Endothelial cell (in vitro differentiated cells): Measurements from ENCODE around the gene NAA25. TPM values are rescaled to one million over a fixed set of nuclear protein-coding genes. Genes with fewer than 3 reads are reported as not detected.
"Not testable (repeated sequence)": the region's sequence is repeated elsewhere in the genome, so short reads cannot be mapped to it uniquely, and the experiment has no call there.

Experiments used
- DNase-seq: peaks from one replicate; pipeline ENCODE4 v3.0.0; 2021; ENCODE audit warnings: low spot score
- H3K27ac Mint-ChIP-seq: one replicate; pipeline ENCODE4 v1.8.0; 2021; ENCODE audit warnings: mixed read lengths, inconsistent platforms; ENCODE audit not compliant: unreplicated experiment
- H3K27me3 Mint-ChIP-seq: one replicate; pipeline ENCODE4 v1.8.0; 2021; ENCODE audit warnings: mild to moderate bottlenecking, moderate library complexity, mixed read lengths, inconsistent platforms; ENCODE audit not compliant: unreplicated experiment
- H3K36me3 Mint-ChIP-seq: one replicate; pipeline ENCODE4 v1.8.0; 2021; ENCODE audit warnings: mild to moderate bottlenecking, low read depth, mixed read lengths, inconsistent platforms; ENCODE audit not compliant: unreplicated experiment
- H3K4me1 Mint-ChIP-seq: one replicate; pipeline ENCODE4 v1.8.0; 2021; ENCODE audit warnings: mild to moderate bottlenecking, mixed read lengths, inconsistent platforms; ENCODE audit not compliant: unreplicated experiment
- H3K4me3 Mint-ChIP-seq: one replicate; pipeline ENCODE4 v1.8.0; 2021; ENCODE audit warnings: mild to moderate bottlenecking, mixed read lengths, inconsistent platforms; ENCODE audit not compliant: unreplicated experiment
- H3K9me3 Mint-ChIP-seq: one replicate; pipeline ENCODE4 v1.8.0; 2021; ENCODE audit warnings: mixed read lengths, inconsistent platforms; ENCODE audit not compliant: unreplicated experiment
- CTCF ChIP-seq: fragments of 200-600 bp; sonication (generic); IDR thresholded peaks from one replicate; pipeline ENCODE4 v1.5.0; 2021; ENCODE audit warnings: antibody characterized with exemption; ENCODE audit not compliant: unreplicated experiment
- total RNA-seq: library from RNA; stranded (reverse); fragmentation: NEBNext Ultra II Directional; extraction: Animal tissue kit (Norgen Biotek cat#: 25700); gene quantifications from one replicate; pipeline ENCODE4 v1.2.1, GENCODE V29; 2021; ENCODE audit not compliant: unreplicated experiment

Gene NAA25
- total RNA-seq, 1 donor from 2014 or later = 23.4 TPM

- no peaks in the 10 kb centered on the region for H3K27me3 Mint-ChIP-seq
These were observed 110.6 kb downstream of the NAA25 start for GRCh38 chr12:111998015-111998414.

GRCh38 chr12:111997300-111997699 is 111.3 kb downstream of the NAA25 start:
- no peaks in the 10 kb centered on the region for H3K4me1 Mint-ChIP-seq
- no peak overlapping the region for H3K4me3 Mint-ChIP-seq
- no peak for DNase-seq
- no peak for TF ChIP-seq CTCF
- no peak overlapping the region for H3K27ac Mint-ChIP-seq
- H3K27me3 Mint-ChIP-seq = no peaks in the 10 kb centered on the region
- no peaks in the 10 kb centered on the region for H3K36me3 Mint-ChIP-seq
- no peaks in the 10 kb centered on the region for H3K9me3 Mint-ChIP-seq

More at GRCh38 chr12:111998015-111998414, 110.6 kb downstream of the NAA25 start:
- Mint-ChIP-seq H3K4me3 (no peak overlapping the region), H3K9me3 (no peaks in the 10 kb centered on the region), H3K4me1 (no peaks in the 10 kb centered on the region), H3K27ac (no peak overlapping the region), H3K36me3 (no peaks in the 10 kb centered on the region)
- no peak for DNase-seq
- no peak for TF ChIP-seq CTCF

DNA sequence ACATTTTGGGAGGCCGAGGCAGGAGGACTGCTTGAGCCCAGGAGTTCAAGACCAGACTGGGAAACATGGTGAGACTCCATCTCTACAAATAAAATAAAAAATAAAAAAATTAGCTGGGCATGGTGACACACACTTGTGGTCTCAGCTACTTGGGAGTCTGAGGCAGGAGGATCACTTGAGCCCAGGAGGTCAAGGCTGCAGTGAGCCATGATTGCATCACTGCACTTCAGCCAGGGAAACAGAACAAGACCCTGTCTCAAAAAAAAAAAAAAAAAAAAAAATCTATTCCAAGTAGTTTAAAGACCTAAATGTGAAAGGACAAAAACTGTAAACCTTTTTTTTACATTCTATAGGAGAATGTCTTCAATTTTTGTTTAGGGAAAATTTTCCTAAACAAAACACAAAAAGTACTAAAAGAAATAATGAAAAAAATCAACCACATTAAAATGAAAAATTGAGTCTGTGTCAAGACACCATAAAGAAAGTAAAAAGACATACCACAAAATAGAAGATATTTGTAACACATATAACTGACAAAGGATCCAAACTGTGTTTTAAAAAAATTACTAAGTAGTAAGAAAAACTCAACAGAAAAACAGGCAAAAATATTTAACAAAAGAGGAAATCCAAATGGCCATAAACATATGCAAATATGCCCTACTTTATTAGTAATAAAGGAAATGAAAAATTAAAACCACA is 112.7 kb downstream of the NAA25 start:
- no peak for DNase-seq
- no peaks in the 10 kb centered on the region for H3K4me1 Mint-ChIP-seq
- H3K36me3 Mint-ChIP-seq = no peaks in the 10 kb centered on the region
- H3K9me3 Mint-ChIP-seq = no peaks in the 10 kb centered on the region
- no peak for TF ChIP-seq CTCF
- H3K4me3 Mint-ChIP-seq = no peak overlapping the region
- H3K27me3 Mint-ChIP-seq = no peaks in the 10 kb centered on the region
- no peak overlapping the region for H3K27ac Mint-ChIP-seq

- not testable (repeated sequence) for H3K9me3 Mint-ChIP-seq, DNase-seq, H3K27me3 Mint-ChIP-seq, H3K27ac Mint-ChIP-seq, H3K4me1 Mint-ChIP-seq, H3K36me3 Mint-ChIP-seq, H3K4me3 Mint-ChIP-seq
These were observed 114.1 kb downstream of the NAA25 start for GRCh38 chr12:111994211-111995111.

GRCh38 chr12:111993292-111994150 is 115.1 kb downstream of the NAA25 start:
- Mint-ChIP-seq H3K27me3 (no peaks in the 10 kb centered on the region), H3K9me3 (no peaks in the 10 kb centered on the region), H3K27ac (no peak overlapping the region), H3K36me3 (no peaks in the 10 kb centered on the region), H3K4me1 (no peaks in the 10 kb centered on the region), H3K4me3 (no peak overlapping the region)
- no peak for TF ChIP-seq CTCF
- no peak for DNase-seq
